SKM-1 (cell line): ENCODE measurements around the gene YTHDF1.
"Not testable (repeated sequence)": the region's sequence is repeated elsewhere in the genome, so short reads cannot be mapped to it uniquely, and the experiment has no call there.

Experiments
- DNase-seq: peaks from one replicate; lab custom pipeline; 2025; ENCODE audit not compliant: unreplicated experiment; lab: John Stamatoyannopoulos, UW

YTHDF1 gene

GRCh38 chr20:63227260-63227659, 11.3 kb upstream of the YTHDF1 start:
- DNase-seq = no peak

- no peak for DNase-seq
These were observed 10.4 kb upstream of the YTHDF1 start for GRCh38 chr20:63226042-63226943.

- DNase-seq = no peak
These were observed 9.1 kb upstream of the YTHDF1 start for GRCh38 chr20:63225082-63225454.

- DNase-seq = no peak
These were observed 8.6 kb upstream of the YTHDF1 start for GRCh38 chr20:63224412-63225081.

- no peak for DNase-seq
These were observed 7.9 kb upstream of the YTHDF1 start for GRCh38 chr20:63223826-63224207.

GRCh38 chr20:63223121-63223825, 7.3 kb upstream of the YTHDF1 start:
- no peak for DNase-seq

GRCh38 chr20:63222541-63222940, 6.6 kb upstream of the YTHDF1 start:
- DNase-seq = no peak

- not testable (repeated sequence) for DNase-seq
These were observed 5.6 kb upstream of the YTHDF1 start for GRCh38 chr20:63221400-63222053.

- no peak for DNase-seq
These were observed 4.9 kb upstream of the YTHDF1 start for GRCh38 chr20:63220696-63221399.

- DNase-seq = no peak
These were observed 4.1 kb upstream of the YTHDF1 start for GRCh38 chr20:63219866-63220521.

GRCh38 chr20:63219447-63219821, 3.5 kb upstream of the YTHDF1 start:
- no peak for DNase-seq

GRCh38 chr20:63218701-63219446, 2.9 kb upstream of the YTHDF1 start:
- DNase-seq = no peak

- no peak for DNase-seq
These were observed 1.8 kb upstream of the YTHDF1 start for GRCh38 chr20:63217706-63218105.

- no peak for DNase-seq
These were observed 1.0 kb upstream of the YTHDF1 start for GRCh38 chr20:63216849-63217471.

- DNase-seq = no peak
These were observed 560 bp downstream of the YTHDF1 start for GRCh38 chr20:63215101-63216040.

- DNase-seq = no peak
These were observed 1.4 kb downstream of the YTHDF1 start for GRCh38 chr20:63214514-63214913.

GRCh38 chr20:63212792-63213191, 3.1 kb downstream of the YTHDF1 start:
- no peak for DNase-seq

- DNase-seq = no peak
These were observed 3.6 kb downstream of the YTHDF1 start for GRCh38 chr20:63212393-63212730.
